ENCODE results near the gene TRAPPC12.

Gene TRAPPC12

GRCh38 chr2:3409627-3410170, 30.2 kb downstream of the TRAPPC12 start:
- no peak for DNase-seq

- no peak for DNase-seq
These were observed 31.6 kb downstream of the TRAPPC12 start for GRCh38 chr2:3411103-3411502.

- DNase-seq = no peak
These were observed 34.2 kb downstream of the TRAPPC12 start for GRCh38 chr2:3413697-3414096.

- no peak for DNase-seq
These were observed 34.8 kb downstream of the TRAPPC12 start for GRCh38 chr2:3414133-3414860.

- DNase-seq = no peak
These were observed 39.4 kb downstream of the TRAPPC12 start for GRCh38 chr2:3418766-3419404.

GRCh38 chr2:3420076-3420768, 40.7 kb downstream of the TRAPPC12 start:
- DNase-seq = no peak

- no peak for DNase-seq
These were observed 41.4 kb downstream of the TRAPPC12 start for GRCh38 chr2:3420769-3421397.

- no peak for DNase-seq
These were observed 42.1 kb downstream of the TRAPPC12 start for GRCh38 chr2:3421580-3421979.

- DNase-seq = no peak
These were observed 42.8 kb downstream of the TRAPPC12 start for GRCh38 chr2:3422161-3422779.

- DNase-seq = peak; percentile 66 to 76
These were observed 44.1 kb downstream of the TRAPPC12 start for GRCh38 chr2:3423492-3424170.

- DNase-seq = no peak
These were observed 44.8 kb downstream of the TRAPPC12 start for GRCh38 chr2:3424171-3424795.

- DNase-seq = no peak
These were observed 47.1 kb downstream of the TRAPPC12 start for GRCh38 chr2:3426615-3427014.

- DNase-seq = no peak
These were observed 47.8 kb downstream of the TRAPPC12 start for GRCh38 chr2:3427272-3427671.

GRCh38 chr2:3428577-3428976, 49.1 kb downstream of the TRAPPC12 start:
- DNase-seq = no peak

GRCh38 chr2:3429066-3429610, 49.6 kb downstream of the TRAPPC12 start:
- DNase-seq = no peak

- no peak for DNase-seq
These were observed 50.7 kb downstream of the TRAPPC12 start for GRCh38 chr2:3430172-3430571.

GRCh38 chr2:3430740-3431490, 51.4 kb downstream of the TRAPPC12 start:
- DNase-seq = no peak

- no peak for DNase-seq
These were observed 52.6 kb downstream of the TRAPPC12 start for GRCh38 chr2:3432067-3432466.

GRCh38 chr2:3432693-3433338, 53.3 kb downstream of the TRAPPC12 start:
- no peak for DNase-seq

- no peak for DNase-seq
These were observed 53.8 kb downstream of the TRAPPC12 start for GRCh38 chr2:3433339-3433699.

Data from activated CD4-positive, alpha-beta T cell treated with anti-CD3 and anti-CD28 coated beads, Interleukin-2, amount 50 U/mL, for 4 hours (primary cell).